ENCODE results near the gene NCEH1. TPM values are rescaled to one million over a fixed set of nuclear protein-coding genes. Genes with fewer than 3 reads are reported as not detected.
"Not testable (repeated sequence)": the region's sequence is repeated elsewhere in the genome, so short reads cannot be mapped to it uniquely, and the experiment has no call there.

NCEH1 gene
- total RNA-seq, 2 experiments from 2014 or later = 0.33 to 0.50 TPM

DNA sequence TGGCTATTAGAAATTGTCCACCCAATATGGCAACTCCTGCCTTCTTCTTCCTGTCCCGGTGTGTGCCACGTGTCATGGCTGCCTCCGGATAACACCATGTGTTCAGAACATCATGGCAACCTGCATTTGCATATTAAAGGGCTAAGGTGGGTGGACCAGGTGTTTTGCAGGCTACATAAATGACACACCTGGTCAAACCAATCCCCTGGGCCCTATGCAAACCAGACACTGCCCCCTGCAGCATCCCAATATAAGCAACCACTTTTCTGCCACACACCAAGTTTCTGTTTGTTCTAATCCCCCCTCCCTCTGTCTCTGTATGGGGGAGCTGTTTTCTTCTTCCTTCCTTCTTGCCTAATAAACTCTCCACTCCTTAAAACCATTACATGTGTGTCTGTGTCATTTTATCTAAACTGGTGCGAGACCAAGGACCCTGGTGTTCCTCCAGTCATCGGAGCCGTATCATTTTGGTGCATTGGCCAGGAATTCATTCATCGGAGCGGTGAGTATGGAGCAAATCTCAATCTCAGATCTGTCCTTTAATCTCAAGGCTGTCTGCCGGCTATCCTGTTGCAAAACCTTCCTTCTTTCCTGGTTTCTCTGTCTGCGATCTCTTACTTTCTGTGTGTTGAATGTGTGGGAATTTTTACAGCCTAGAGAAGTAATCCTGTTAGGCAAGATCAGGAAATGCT is 44.5 kb downstream of the NCEH1 start:
- H3K27me3 Mint-ChIP-seq = no peaks in the 10 kb centered on the region
- peaks cover 17% of the 10 kb centered on the region for H3K4me1 Mint-ChIP-seq (ENCODE audit: low read depth)
- DNase-seq (peak in 1 of 14 experiments; percentile 12), ATAC-seq (ENCODE audit: poor library complexity) (no peak)
- CTCF ChIA-PET = interaction anchor here (1.2 to 3.5 kb wide), 4 partner anchors 11 to 334 kb away, joined by 4 to 13 read pairs (median 4); no protein-coding TSS in a partner anchor
- no peak overlapping the region for H3K4me3 ChIP-seq (ENCODE audit: low read length)
- TF ChIP-seq, protein P1, sequence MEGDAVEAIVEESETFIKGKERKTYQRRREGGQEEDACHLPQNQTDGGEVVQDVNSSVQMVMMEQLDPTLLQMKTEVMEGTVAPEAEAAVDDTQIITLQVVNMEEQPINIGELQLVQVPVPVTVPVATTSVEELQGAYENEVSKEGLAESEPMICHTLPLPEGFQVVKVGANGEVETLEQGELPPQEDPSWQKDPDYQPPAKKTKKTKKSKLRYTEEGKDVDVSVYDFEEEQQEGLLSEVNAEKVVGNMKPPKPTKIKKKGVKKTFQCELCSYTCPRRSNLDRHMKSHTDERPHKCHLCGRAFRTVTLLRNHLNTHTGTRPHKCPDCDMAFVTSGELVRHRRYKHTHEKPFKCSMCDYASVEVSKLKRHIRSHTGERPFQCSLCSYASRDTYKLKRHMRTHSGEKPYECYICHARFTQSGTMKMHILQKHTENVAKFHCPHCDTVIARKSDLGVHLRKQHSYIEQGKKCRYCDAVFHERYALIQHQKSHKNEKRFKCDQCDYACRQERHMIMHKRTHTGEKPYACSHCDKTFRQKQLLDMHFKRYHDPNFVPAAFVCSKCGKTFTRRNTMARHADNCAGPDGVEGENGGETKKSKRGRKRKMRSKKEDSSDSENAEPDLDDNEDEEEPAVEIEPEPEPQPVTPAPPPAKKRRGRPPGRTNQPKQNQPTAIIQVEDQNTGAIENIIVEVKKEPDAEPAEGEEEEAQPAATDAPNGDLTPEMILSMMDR (IDR thresholded peaks at IDR 0.05) = no peak
- no peak overlapping the region for H3K27ac ChIP-seq (ENCODE audit: low read depth in 1 of 2, low read length in 2 of 2)
- no peaks in the 10 kb centered on the region for H3K9me3 Mint-ChIP-seq
- H3K27ac Mint-ChIP-seq = no peak overlapping the region
- intact Hi-C loops (cut with DNase I, micrococcal nuclease) = loop anchor here (2.0 kb wide), 3 partner anchors 176 to 334 kb away; no protein-coding TSS in a partner anchor
- peaks cover 18% of the 10 kb centered on the region for H3K4me1 ChIP-seq (ENCODE audit: insufficient read depth, low read length)
- peaks cover 4% of the 10 kb centered on the region for H3K36me3 Mint-ChIP-seq (ENCODE audit: low read depth)
- H3K4me3 Mint-ChIP-seq = no peak overlapping the region
- no peaks in the 10 kb centered on the region for H3K9me3 ChIP-seq (ENCODE audit: control insufficient read depth in 1 of 2, insufficient read depth in 1 of 2, low read length in 2 of 2)
- no peaks in the 10 kb centered on the region for H3K27me3 ChIP-seq (ENCODE audit: control insufficient read depth in 1 of 2, insufficient read depth in 2 of 2, low read length in 2 of 2)
- POLR2A ChIA-PET = no interaction called here
- H3K36me3 ChIP-seq (ENCODE audit: insufficient read depth, low read length) = no peaks in the 10 kb centered on the region

DNA sequence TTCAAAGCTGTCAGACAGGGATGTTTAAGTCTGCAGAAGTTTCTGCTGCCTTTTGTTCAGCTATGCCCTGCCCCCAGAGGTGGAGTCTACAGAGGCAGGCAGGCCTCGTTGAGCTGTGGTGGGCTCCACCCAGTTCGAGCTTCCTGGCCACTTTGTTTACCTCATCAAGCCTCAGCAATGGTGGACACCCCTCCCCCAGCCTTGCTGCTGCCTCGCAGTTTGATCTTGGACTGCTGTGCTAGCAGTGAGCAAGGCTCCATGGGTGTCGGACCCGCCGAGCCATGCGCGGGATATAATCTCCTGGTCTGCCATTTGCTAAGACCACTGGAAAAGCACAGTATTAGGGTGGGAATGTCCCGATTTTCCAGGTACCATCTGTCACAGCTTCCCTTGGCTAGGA is 45.4 kb downstream of the NCEH1 start:
- H3K27me3 ChIP-seq (ENCODE audit: control insufficient read depth in 1 of 2, insufficient read depth in 2 of 2, low read length in 2 of 2); H3K4me3 Mint-ChIP-seq; H3K36me3 Mint-ChIP-seq (ENCODE audit: low read depth); H3K27ac Mint-ChIP-seq; H3K4me3 ChIP-seq (ENCODE audit: low read length); H3K9me3 ChIP-seq (ENCODE audit: control insufficient read depth in 1 of 2, insufficient read depth in 1 of 2, low read length in 2 of 2); H3K36me3 ChIP-seq (ENCODE audit: insufficient read depth, low read length); intact Hi-C loops (cut with DNase I, micrococcal nuclease); H3K9me3 Mint-ChIP-seq; H3K27me3 Mint-ChIP-seq; H3K27ac ChIP-seq (ENCODE audit: low read depth in 1 of 2, low read length in 2 of 2); ATAC-seq (ENCODE audit: poor library complexity): not testable (repeated sequence)
- CTCF ChIA-PET = interaction anchor here (2.3 kb wide), 1 partner anchor 11 kb away, joined by 4 read pairs; no protein-coding TSS in a partner anchor
- peaks cover 25% of the 10 kb centered on the region for H3K4me1 Mint-ChIP-seq (ENCODE audit: low read depth)
- peaks cover 18% of the 10 kb centered on the region for H3K4me1 ChIP-seq (ENCODE audit: insufficient read depth, low read length)
- DNase-seq = peak in 2 of 14 experiments; percentile 6 to 45
- POLR2A ChIA-PET = interaction anchor here (0.7 kb wide), 1 partner anchor 45 kb away, joined by 3 read pairs; no protein-coding TSS in a partner anchor

DNA sequence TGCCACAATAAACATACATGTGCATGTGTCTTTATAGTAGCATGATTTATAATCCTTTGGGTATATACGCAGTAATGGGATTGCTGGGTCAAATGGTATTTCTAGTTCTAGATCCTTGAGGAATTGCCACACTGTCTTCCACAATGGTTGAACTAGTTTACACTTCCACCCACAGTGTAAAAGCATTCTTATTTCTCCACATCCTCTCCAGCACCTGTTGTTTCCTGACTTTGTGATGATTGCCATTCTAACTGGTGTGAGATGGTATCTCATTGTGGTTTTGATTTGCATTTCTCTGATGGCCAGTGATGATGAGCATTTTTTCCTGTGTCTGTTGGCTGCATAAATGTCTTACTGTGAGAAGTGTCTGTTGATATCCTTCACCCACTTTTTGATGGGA is 50.4 kb downstream of the NCEH1 start:
- H3K27me3 ChIP-seq (ENCODE audit: control insufficient read depth in 1 of 2, insufficient read depth in 2 of 2, low read length in 2 of 2); H3K9me3 Mint-ChIP-seq; POLR2A ChIA-PET; H3K4me3 Mint-ChIP-seq; H3K4me3 ChIP-seq (ENCODE audit: low read length); H3K36me3 ChIP-seq (ENCODE audit: insufficient read depth, low read length); ATAC-seq (ENCODE audit: poor library complexity); H3K27me3 Mint-ChIP-seq; H3K27ac Mint-ChIP-seq; H3K4me1 ChIP-seq (ENCODE audit: insufficient read depth, low read length); intact Hi-C loops (cut with DNase I, micrococcal nuclease); H3K9me3 ChIP-seq (ENCODE audit: control insufficient read depth in 1 of 2, insufficient read depth in 1 of 2, low read length in 2 of 2); H3K27ac ChIP-seq (ENCODE audit: low read depth in 1 of 2, low read length in 2 of 2); CTCF ChIA-PET; H3K36me3 Mint-ChIP-seq (ENCODE audit: low read depth): not testable (repeated sequence)
- peak in 1 of 14 experiments; percentile 24 for DNase-seq
- peaks cover 11% of the 10 kb centered on the region for H3K4me1 Mint-ChIP-seq (ENCODE audit: low read depth)

DNA sequence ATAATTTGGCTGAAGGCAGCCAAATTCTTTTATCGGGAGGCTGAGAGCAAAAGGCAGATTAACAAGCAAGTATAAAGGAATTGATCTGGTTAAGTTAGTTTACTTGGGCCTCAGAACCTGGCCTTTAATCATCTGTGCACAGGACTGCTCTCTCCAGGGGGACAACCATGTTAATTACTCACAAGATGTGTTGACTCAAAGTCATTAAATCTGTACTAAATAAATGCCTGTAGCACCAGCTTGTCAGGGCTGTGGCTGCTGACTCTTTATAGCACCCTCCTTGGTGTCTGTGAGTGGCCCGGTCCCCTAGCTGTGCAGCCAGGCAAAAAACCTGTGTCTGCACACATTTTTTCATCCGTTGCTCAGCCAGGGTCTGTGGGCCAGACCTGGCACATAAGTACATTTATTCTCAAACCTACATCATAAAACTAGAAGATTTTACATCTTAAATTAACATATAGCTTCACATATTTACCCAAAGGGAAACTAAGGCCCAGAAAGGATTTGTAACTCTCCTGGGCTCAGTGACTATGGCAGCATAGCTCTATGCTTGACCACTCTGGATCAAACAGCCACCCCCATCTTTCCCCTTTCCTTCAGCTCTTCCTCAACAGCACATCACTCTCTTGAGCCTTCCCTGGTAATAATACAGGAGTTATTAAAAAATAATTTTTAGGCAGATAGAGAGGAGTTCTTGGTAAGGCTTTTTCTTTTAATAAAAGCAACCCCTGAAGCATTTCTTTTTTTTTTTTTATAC is 51.4 kb downstream of the NCEH1 start:
- ATAC-seq (ENCODE audit: poor library complexity) = no peak
- no peak overlapping the region for H3K4me3 ChIP-seq (ENCODE audit: low read length)

More for the DNA sequence above, 51.4 kb downstream of the NCEH1 start:
- Histone ChIP-seq H3K27ac (ENCODE audit: low read depth in 1 of 2, low read length in 2 of 2) (no peak overlapping the region), H3K9me3 (ENCODE audit: control insufficient read depth in 1 of 2, insufficient read depth in 1 of 2, low read length in 2 of 2) (no peaks in the 10 kb centered on the region), H3K27me3 (ENCODE audit: control insufficient read depth in 1 of 2, insufficient read depth in 2 of 2, low read length in 2 of 2) (no peaks in the 10 kb centered on the region), H3K36me3 (ENCODE audit: insufficient read depth, low read length) (no peaks in the 10 kb centered on the region), H3K4me1 (ENCODE audit: insufficient read depth, low read length) (no peaks in the 10 kb centered on the region)
- intact Hi-C loops (cut with DNase I, micrococcal nuclease) = no loop called here
- Mint-ChIP-seq H3K4me3 (no peak overlapping the region), H3K27ac (no peak overlapping the region), H3K27me3 (no peaks in the 10 kb centered on the region), H3K9me3 (no peaks in the 10 kb centered on the region), H3K4me1 (ENCODE audit: low read depth) (peaks cover 11% of the 10 kb centered on the region), H3K36me3 (ENCODE audit: low read depth) (no peaks in the 10 kb centered on the region)
- no peak for DNase-seq
- ChIA-PET POLR2A (interaction anchor here (0.6 kb wide), 1 partner anchor 43 kb away, joined by 3 read pairs; no protein-coding TSS in a partner anchor), CTCF (interaction anchor here (1.3 kb wide), 1 partner anchor 9 kb away, joined by 3 read pairs; no protein-coding TSS in a partner anchor)
- TF ChIP-seq, protein P1 (IDR thresholded peaks at IDR 0.05) = no peak
